SK-N-SH (cell line): Measurements from ENCODE around the gene POU6F2. TPM values are rescaled to one million over a fixed set of nuclear protein-coding genes. Genes with fewer than 3 reads are reported as not detected.

Source experiments
- CTCF ChIA-PET: fragments of 300-600, 350-600 bp; formaldehyde crosslinking; extraction: SDS; loops from one replicate; lab custom pipeline; 2021; lab: Yijun Ruan, JAX
- POLR2A ChIA-PET: fragments of 350-600 bp; sonication (Branson Sonifier 250); formaldehyde crosslinking; extraction: SDS; loops from one replicate; lab custom pipeline; 2020; ENCODE audit warnings: antibody characterized with exemption, inconsistent platforms; lab: Yijun Ruan, JAX
- DNase-seq: peaks from one replicate; pipeline ENCODE4 v3.0.0; 2012
- H2AFZ ChIP-seq: fragments of 200-600 bp; sonication (generic); 2 replicates; pipeline ENCODE4 v1.8.1; 2016; ENCODE audit warnings: antibody characterized with exemption, mild to moderate bottlenecking, low read depth
- H3F3A ChIP-seq: fragments of 200-600 bp; sonication (generic); replicated peaks from 2 replicates; pipeline ENCODE3; 2016; ENCODE audit warnings: antibody characterized with exemption, mild to moderate bottlenecking; ENCODE audit not compliant: insufficient read depth
- H3K27ac ChIP-seq, 2 experiments: fragments of 200-500 bp in 1 of 2; fragments of 200-600 bp in 1 of 2; sonication (Bioruptor generic) in 1 of 2; sonication (generic), shearing (Covaris generic) in 1 of 2; 2 replicates each; pipeline versions ENCODE4 v1.5.1 to v1.6.1; 2014 to 2016; ENCODE audit warnings: low read depth in 2 of 2, inconsistent platforms in 1 of 2, low read length in 1 of 2, mild to moderate bottlenecking in 1 of 2, mixed read lengths in 1 of 2
- H3K27me3 ChIP-seq: fragments of 200-600 bp; sonication (generic), shearing (Covaris generic); 2 replicates; pipeline ENCODE4 v1.6.1; 2016; ENCODE audit warnings: mixed run types; ENCODE audit not compliant: insufficient read depth
- H3K36me3 ChIP-seq, 2 experiments: fragments of 200-500 bp in 1 of 2; fragments of 200-600 bp in 1 of 2; sonication (Bioruptor generic) in 1 of 2; sonication (generic) in 1 of 2; replicated peaks in 1 of 2; 2 replicates each; pipeline versions ENCODE3 to v1.5.1; 2014 to 2016; ENCODE audit warnings: low read length in 1 of 2, mild to moderate bottlenecking in 1 of 2; ENCODE audit not compliant: insufficient read depth in 2 of 2, control insufficient read depth in 1 of 2
- H3K4me1 ChIP-seq, 2 experiments: fragments of 200-500 bp in 1 of 2; fragments of 200-600 bp in 1 of 2; sonication (Bioruptor generic) in 1 of 2; sonication (generic), shearing (Covaris generic) in 1 of 2; 2 replicates each; pipeline versions ENCODE4 v1.5.1 to v1.6.1; 2014 to 2016; ENCODE audit warnings: low read depth in 1 of 2, low read length in 1 of 2, mixed run types in 1 of 2; ENCODE audit not compliant: insufficient read depth in 2 of 2, control insufficient read depth in 1 of 2
- H3K4me2 ChIP-seq: fragments of 200-600 bp; sonication (generic), shearing (Covaris generic); 2 replicates; pipeline ENCODE4 v1.6.1; 2017; ENCODE audit warnings: mixed run types
- H3K4me3 ChIP-seq, 2 experiments: fragments of 200-500 bp in 1 of 2; fragments of 200-600 bp in 1 of 2; sonication (Bioruptor generic) in 1 of 2; sonication (generic), shearing (Covaris generic) in 1 of 2; 2 replicates each; pipeline versions ENCODE4 v1.5.1 to v1.8.1; 2014 to 2016; ENCODE audit warnings: low read depth in 2 of 2, inconsistent platforms in 1 of 2, low read length in 1 of 2, mild to moderate bottlenecking in 1 of 2, mixed read lengths in 1 of 2, moderate library complexity in 1 of 2
- H3K79me2 ChIP-seq: fragments of 200-600 bp; sonication (generic); 2 replicates; pipeline ENCODE4 v1.8.1; 2017; ENCODE audit warnings: mild to moderate bottlenecking; ENCODE audit not compliant: insufficient read depth
- H3K9ac ChIP-seq: fragments of 200-600 bp; sonication (generic); 2 replicates; pipeline ENCODE4 v1.6.1; 2017; ENCODE audit warnings: mixed run types
- H3K9me2 ChIP-seq: fragments of 200-600 bp; sonication (generic); 2 replicates; pipeline ENCODE4 v1.6.1; 2017; ENCODE audit warnings: mixed run types
- H3K9me3 ChIP-seq: fragments of 200-600 bp; sonication (generic); 2 replicates; pipeline ENCODE4 v1.6.1; 2017; ENCODE audit warnings: mixed run types, mild to moderate bottlenecking, moderate library complexity
- H4K20me1 ChIP-seq: fragments of 200-600 bp; sonication (generic); 2 replicates; pipeline ENCODE4 v1.6.1; 2017; ENCODE audit warnings: mild to moderate bottlenecking, mixed run types; ENCODE audit not compliant: insufficient read depth
- CHD2 ChIP-seq: fragments of 150-350 bp; IDR thresholded peaks from 2 replicates; pipeline ENCODE4 v1.6.1; 2018; ENCODE audit warnings: low read length; ENCODE audit not compliant: partially characterized antibody
- ELF1 ChIP-seq: IDR thresholded peaks from 2 replicates; pipeline ENCODE4 v1.4.0; 2012
- EP300 ChIP-seq, 2 experiments: IDR thresholded peaks; 2 replicates each; pipeline versions ENCODE4 v1.4.0 to v1.6.1; 2012; ENCODE audit warnings: borderline replicate concordance in 1 of 2, low read depth in 1 of 2, low read length in 1 of 2
- FOSL2 ChIP-seq: IDR thresholded peaks from 2 replicates; pipeline ENCODE4 v1.4.0; 2012; ENCODE audit warnings: low read depth, mild to moderate bottlenecking, moderate library complexity, borderline replicate concordance
- GATA2 ChIP-seq: sonication (generic); formaldehyde crosslinking; IDR thresholded peaks from 2 replicates; pipeline ENCODE4 v1.5.0; 2020; ENCODE audit warnings: mild to moderate bottlenecking, missing genetic modification reagents
- MEF2A ChIP-seq: IDR thresholded peaks from 2 replicates; pipeline ENCODE4 v1.4.0; 2012; ENCODE audit warnings: low read depth, borderline replicate concordance
- MXI1 ChIP-seq: IDR thresholded peaks from 2 replicates; pipeline ENCODE4 v1.6.1; 2012; ENCODE audit warnings: mild to moderate bottlenecking, low read depth, low read length, improper control_type of control experiment
- NFIC ChIP-seq: IDR thresholded peaks from 2 replicates; pipeline ENCODE4 v1.4.0; 2012; ENCODE audit warnings: borderline replicate concordance
- NRF1 ChIP-seq: IDR thresholded peaks from 2 replicates; pipeline ENCODE4 v1.6.1; 2012; ENCODE audit warnings: low read depth, mild to moderate bottlenecking, low read length
- POLR2AphosphoS5 ChIP-seq: IDR thresholded peaks from 2 replicates; pipeline ENCODE4 v1.6.1; 2012; ENCODE audit warnings: low read depth, low read length
- RFX5 ChIP-seq: IDR thresholded peaks from 2 replicates; pipeline ENCODE4 v1.6.1; 2012; ENCODE audit warnings: mild to moderate bottlenecking, improper control_type of control experiment, low read length
- SIN3A ChIP-seq: IDR thresholded peaks from 2 replicates; pipeline ENCODE4 v1.6.1; 2012; ENCODE audit warnings: low read depth, mild to moderate bottlenecking, low read length, moderate library complexity, borderline replicate concordance
- SMC3 ChIP-seq: IDR thresholded peaks from 2 replicates; pipeline ENCODE4 v1.6.1; 2012; ENCODE audit warnings: low read depth, low read length, improper control_type of control experiment
- TCF12 ChIP-seq: IDR thresholded peaks from 2 replicates; pipeline ENCODE4 v1.4.0; 2012
- USF1 ChIP-seq: IDR thresholded peaks from 2 replicates; pipeline ENCODE4 v1.4.0; 2012; ENCODE audit warnings: low read depth, borderline replicate concordance
- YY1 ChIP-seq: IDR thresholded peaks from 2 replicates; pipeline ENCODE4 v1.4.0; 2012; ENCODE audit warnings: low read depth, mild to moderate bottlenecking
- WGBS: methylation state at CpG from one replicate; pipeline ENCODE4 v1.1.6; 2017; ENCODE audit warnings: low lambda C conversion rate; 5-methylcytosine and 5-hydroxymethylcytosine counted together
- polyA plus RNA-seq, 3 experiments: library from polyadenylated mRNA; depleted of rRNA; stranded (reverse); fragments of >200 nt; gene quantifications; 2 replicates each; pipeline ENCODE4 v1.2.3, GENCODE V29; 2012
- TF ChIP-seq, protein P1 (sequence below): IDR thresholded peaks from 2 replicates; pipeline ENCODE4 v1.4.0; 2012; ENCODE audit warnings: low read depth
- TF ChIP-seq, protein P2 (sequence below): IDR thresholded peaks from 2 replicates; pipeline ENCODE4 v1.4.0; 2012; ENCODE audit warnings: low read depth, borderline replicate concordance

POU6F2 gene
- polyA plus RNA-seq, 1 of the 3 experiments (the other 2 are of a cell fraction) = under 0.01 TPM

GRCh38 chr7:39142750-39143149 is 165.0 kb downstream of the POU6F2 start:
- Histone ChIP-seq H2AFZ (no peak overlapping the region), H3K4me1 (no peaks in the 10 kb centered on the region), H3K4me2 (no peak overlapping the region), H3K4me3 (no peak overlapping the region), H3K9ac (no peak overlapping the region), H3K9me3 (no peaks in the 10 kb centered on the region), H3K79me2 (no peaks in the 10 kb centered on the region), H3K27ac (no peak overlapping the region), H3F3A (no peaks in the 10 kb centered on the region), H3K36me3 (no peaks in the 10 kb centered on the region), H3K27me3 (no peaks in the 10 kb centered on the region), H3K9me2 (no peaks in the 10 kb centered on the region; the same call in 1 of the 2 replicates), H4K20me1 (no peaks in the 10 kb centered on the region)
- CTCF ChIA-PET = no interaction called here
- WGBS = 0% methylated on average over 1 of the region's 1 CpG
- no peak for DNase-seq
- POLR2A ChIA-PET = no interaction called here
- TF ChIP-seq YY1 = no peak
- TF ChIP-seq, protein P1, sequence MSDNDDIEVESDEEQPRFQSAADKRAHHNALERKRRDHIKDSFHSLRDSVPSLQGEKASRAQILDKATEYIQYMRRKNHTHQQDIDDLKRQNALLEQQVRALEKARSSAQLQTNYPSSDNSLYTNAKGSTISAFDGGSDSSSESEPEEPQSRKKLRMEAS = no peak
- TF ChIP-seq NFIC = no peak
- TF ChIP-seq FOSL2 = no peak
- TF ChIP-seq POLR2AphosphoS5 = no peak
- no peak for TF ChIP-seq NRF1
- TF ChIP-seq SIN3A = no peak
- no peak for TF ChIP-seq GATA2 (CRISPR knock-in tag)
- no peak for TF ChIP-seq ELF1
- no peak for TF ChIP-seq RFX5
- TF ChIP-seq, protein P2, sequence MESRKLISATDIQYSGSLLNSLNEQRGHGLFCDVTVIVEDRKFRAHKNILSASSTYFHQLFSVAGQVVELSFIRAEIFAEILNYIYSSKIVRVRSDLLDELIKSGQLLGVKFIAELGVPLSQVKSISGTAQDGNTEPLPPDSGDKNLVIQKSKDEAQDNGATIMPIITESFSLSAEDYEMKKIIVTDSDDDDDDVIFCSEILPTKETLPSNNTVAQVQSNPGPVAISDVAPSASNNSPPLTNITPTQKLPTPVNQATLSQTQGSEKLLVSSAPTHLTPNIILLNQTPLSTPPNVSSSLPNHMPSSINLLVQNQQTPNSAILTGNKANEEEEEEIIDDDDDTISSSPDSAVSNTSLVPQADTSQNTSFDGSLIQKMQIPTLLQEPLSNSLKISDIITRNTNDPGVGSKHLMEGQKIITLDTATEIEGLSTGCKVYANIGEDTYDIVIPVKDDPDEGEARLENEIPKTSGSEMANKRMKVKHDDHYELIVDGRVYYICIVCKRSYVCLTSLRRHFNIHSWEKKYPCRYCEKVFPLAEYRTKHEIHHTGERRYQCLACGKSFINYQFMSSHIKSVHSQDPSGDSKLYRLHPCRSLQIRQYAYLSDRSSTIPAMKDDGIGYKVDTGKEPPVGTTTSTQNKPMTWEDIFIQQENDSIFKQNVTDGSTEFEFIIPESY = no peak
- no peak for TF ChIP-seq CHD2

- H3K4me1 ChIP-seq = no peaks in the 10 kb centered on the region
- H3K27me3 ChIP-seq = no peaks in the 10 kb centered on the region
- no peaks in the 10 kb centered on the region; the same call in 1 of the 2 replicates for H3K9me2 ChIP-seq
- no peaks in the 10 kb centered on the region for H3K9me3 ChIP-seq
- no peak overlapping the region for H3K4me3 ChIP-seq
- no peak for TF ChIP-seq NFIC
- no peak for TF ChIP-seq MEF2A
- TF ChIP-seq USF1 = no peak
- TF ChIP-seq EP300 (IDR thresholded peaks at IDR 0.05; ENCODE audit: borderline replicate concordance in 1 of 2, low read depth in 1 of 2, low read length in 1 of 2) = no peak
- TF ChIP-seq SIN3A = no peak
- no peak for TF ChIP-seq SMC3
- no peak for TF ChIP-seq MXI1
- TF ChIP-seq, protein P1 = no peak
- no peak for TF ChIP-seq TCF12
- TF ChIP-seq YY1 = no peak
- TF ChIP-seq NRF1 = no peak
- TF ChIP-seq, all 33 proteins: peak for 0
- no peak overlapping the region for H3K4me2 ChIP-seq
- DNase-seq = no peak
- WGBS = 3% methylated on average over 1 of the region's 1 CpG
- ChIA-PET CTCF (no interaction called here), POLR2A (no interaction called here)
- H3F3A ChIP-seq = no peaks in the 10 kb centered on the region
- H4K20me1 ChIP-seq = no peaks in the 10 kb centered on the region
- H3K36me3 ChIP-seq = no peaks in the 10 kb centered on the region
- H3K27ac ChIP-seq = no peak overlapping the region
- no peaks in the 10 kb centered on the region for H3K79me2 ChIP-seq
- no peak overlapping the region for H3K9ac ChIP-seq
- H2AFZ ChIP-seq = no peak overlapping the region
Observed at GRCh38 chr7:39144420-39144819, 166.7 kb downstream of the POU6F2 start.
